MM.1S (cell line): ENCODE results near the gene IMMP2L.

Experiments
- DNase-seq: peaks from one replicate; pipeline ENCODE4 v3.0.0-alpha.2; 2015
- H2AFZ ChIP-seq: fragments of 300-600 bp; sonication (generic); 2 replicates; pipeline ENCODE4 v1.6.0; 2016; ENCODE audit warnings: antibody characterized with exemption, low read length
- H3F3A ChIP-seq: fragments of 300-600 bp; sonication (generic); 2 replicates; pipeline ENCODE4 v1.6.1; 2016; ENCODE audit warnings: mild to moderate bottlenecking, antibody characterized with exemption, low read length, moderate library complexity, mixed read lengths; ENCODE audit not compliant: insufficient read depth
- H3K27ac ChIP-seq: fragments of 300-600 bp; sonication (generic); 2 replicates; pipeline ENCODE4 v1.5.1; 2016; ENCODE audit warnings: mild to moderate bottlenecking, low read length
- H3K27me3 ChIP-seq: fragments of 300-600 bp; sonication (generic); replicated peaks from 2 replicates; pipeline ENCODE4 v1.6.0; 2016; ENCODE audit warnings: low read length; ENCODE audit not compliant: insufficient read depth
- H3K36me3 ChIP-seq: fragments of 300-600 bp; sonication (generic); replicated peaks from 2 replicates; pipeline ENCODE4 v1.6.1; 2016; ENCODE audit warnings: mild to moderate bottlenecking, low read length, mixed read lengths; ENCODE audit not compliant: insufficient read depth
- H3K4me1 ChIP-seq: fragments of 300-600 bp; sonication (generic); 2 replicates; pipeline ENCODE4 v1.6.1; 2016; ENCODE audit warnings: low read length, mixed read lengths
- H3K4me2 ChIP-seq: fragments of 300-600 bp; sonication (generic); 2 replicates; pipeline ENCODE4 v1.6.0; 2016; ENCODE audit warnings: low read depth, low read length
- H3K4me3 ChIP-seq: fragments of 300-600 bp; sonication (generic); 2 replicates; pipeline ENCODE4 v1.5.1; 2016; ENCODE audit warnings: low read length, mixed read lengths
- H3K79me2 ChIP-seq: fragments of 300-600 bp; sonication (generic); 2 replicates; pipeline ENCODE4 v1.6.1; 2016; ENCODE audit warnings: mixed run types, low read length, mixed read lengths
- H3K9ac ChIP-seq: fragments of 300-600 bp; sonication (generic); 2 replicates; pipeline ENCODE4 v1.6.1; 2016; ENCODE audit warnings: low read length, mixed read lengths
- H3K9me2 ChIP-seq: fragments of 300-600 bp; sonication (generic); replicated peaks from 2 replicates; pipeline ENCODE4 v1.6.1; 2016; ENCODE audit warnings: mild to moderate bottlenecking, low read length, mixed read lengths; ENCODE audit not compliant: insufficient read depth
- H3K9me3 ChIP-seq: fragments of 300-600 bp; sonication (generic); replicated peaks from 2 replicates; pipeline ENCODE4 v1.6.1; 2016; ENCODE audit warnings: mild to moderate bottlenecking, low read length, mixed read lengths; ENCODE audit not compliant: insufficient read depth
- H4K20me1 ChIP-seq: fragments of 300-600 bp; sonication (generic); 2 replicates; pipeline ENCODE4 v1.6.1; 2016; ENCODE audit warnings: mild to moderate bottlenecking, low read length, moderate library complexity, mixed read lengths; ENCODE audit not compliant: insufficient read depth
- EZH2 ChIP-seq: fragments of 300-600 bp; sonication (generic); optimal IDR thresholded peaks from 2 replicates; pipeline ENCODE3; 2017; ENCODE audit warnings: low read depth, mild to moderate bottlenecking, antibody characterized with exemption, low read length, mixed read lengths
- EZH2phosphoT487 ChIP-seq: fragments of 300-600 bp; sonication (generic); IDR thresholded peaks from 2 replicates; pipeline ENCODE4 v1.6.1; 2018; ENCODE audit warnings: antibody characterized with exemption, low read length
- TF ChIP-seq, protein P1 (sequence below): fragments of 300-600 bp; sonication (generic); IDR thresholded peaks from 2 replicates; pipeline ENCODE4 v1.5.1; 2016; ENCODE audit warnings: antibody characterized with exemption, low read length, mixed read lengths

IMMP2L gene

DNA sequence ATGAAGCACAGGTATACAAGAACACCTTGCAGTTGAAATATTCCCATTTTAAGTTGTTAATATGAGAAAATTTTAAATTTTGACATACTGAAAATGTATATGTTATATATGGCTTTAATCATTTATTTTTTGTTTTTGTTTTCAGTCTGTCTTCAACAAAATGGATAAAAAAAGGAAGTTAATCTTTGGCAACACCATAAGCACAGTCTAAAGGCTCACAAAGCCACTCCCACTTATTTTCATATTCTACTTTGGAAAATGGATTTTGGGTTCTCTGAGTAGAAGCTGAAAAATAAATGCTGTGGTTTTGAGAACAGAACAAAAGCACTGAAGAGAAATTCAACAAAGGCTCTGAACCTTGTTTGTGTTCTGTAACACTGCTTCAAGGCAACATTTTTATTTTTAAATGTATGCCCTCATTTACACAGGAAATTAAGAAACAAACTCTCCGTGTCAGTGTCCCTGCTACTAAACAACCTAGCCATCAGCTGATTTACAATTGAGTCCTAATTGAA is 552.7 kb downstream of the IMMP2L start:
- no peak overlapping the region for H3K4me2 ChIP-seq
- no peak for TF ChIP-seq EZH2
- TF ChIP-seq EZH2phosphoT487, result no peak
- TF ChIP-seq, protein P1, sequence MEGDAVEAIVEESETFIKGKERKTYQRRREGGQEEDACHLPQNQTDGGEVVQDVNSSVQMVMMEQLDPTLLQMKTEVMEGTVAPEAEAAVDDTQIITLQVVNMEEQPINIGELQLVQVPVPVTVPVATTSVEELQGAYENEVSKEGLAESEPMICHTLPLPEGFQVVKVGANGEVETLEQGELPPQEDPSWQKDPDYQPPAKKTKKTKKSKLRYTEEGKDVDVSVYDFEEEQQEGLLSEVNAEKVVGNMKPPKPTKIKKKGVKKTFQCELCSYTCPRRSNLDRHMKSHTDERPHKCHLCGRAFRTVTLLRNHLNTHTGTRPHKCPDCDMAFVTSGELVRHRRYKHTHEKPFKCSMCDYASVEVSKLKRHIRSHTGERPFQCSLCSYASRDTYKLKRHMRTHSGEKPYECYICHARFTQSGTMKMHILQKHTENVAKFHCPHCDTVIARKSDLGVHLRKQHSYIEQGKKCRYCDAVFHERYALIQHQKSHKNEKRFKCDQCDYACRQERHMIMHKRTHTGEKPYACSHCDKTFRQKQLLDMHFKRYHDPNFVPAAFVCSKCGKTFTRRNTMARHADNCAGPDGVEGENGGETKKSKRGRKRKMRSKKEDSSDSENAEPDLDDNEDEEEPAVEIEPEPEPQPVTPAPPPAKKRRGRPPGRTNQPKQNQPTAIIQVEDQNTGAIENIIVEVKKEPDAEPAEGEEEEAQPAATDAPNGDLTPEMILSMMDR, result no peak
- no peaks in the 10 kb centered on the region for H3K9me2 ChIP-seq
- H2AFZ ChIP-seq, result no peak overlapping the region
- H3K79me2 ChIP-seq, result no peaks in the 10 kb centered on the region
- no peaks in the 10 kb centered on the region for H4K20me1 ChIP-seq
- H3F3A ChIP-seq, result 0 out of 2 replicates have a peak, but pooled peaks cover 7% of the 10 kb centered on the region
- H3K9ac ChIP-seq, result no peak overlapping the region
- H3K9me3 ChIP-seq, result no peaks in the 10 kb centered on the region
- DNase-seq, result no peak
- no peak overlapping the region for H3K4me3 ChIP-seq
- no peaks in the 10 kb centered on the region for H3K27me3 ChIP-seq
- H3K36me3 ChIP-seq, result no peaks in the 10 kb centered on the region
- no peak overlapping the region for H3K27ac ChIP-seq
- H3K4me1 ChIP-seq, result peaks cover 16% of the 10 kb centered on the region

GRCh38 chr7:111006691-111007090 is 555.6 kb downstream of the IMMP2L start:
- H3K4me1 ChIP-seq, result no peaks in the 10 kb centered on the region
- no peaks in the 10 kb centered on the region for H4K20me1 ChIP-seq
- TF ChIP-seq, protein P1, result no peak
- no peak for TF ChIP-seq EZH2phosphoT487
- no peak for TF ChIP-seq EZH2
- DNase-seq, result no peak
- no peaks in the 10 kb centered on the region for H3K36me3 ChIP-seq
- H3K4me2 ChIP-seq, result no peak overlapping the region
- H3K27ac ChIP-seq, result no peak overlapping the region
- H3K9ac ChIP-seq, result no peak overlapping the region
- H3K79me2 ChIP-seq, result no peaks in the 10 kb centered on the region
- no peaks in the 10 kb centered on the region for H3F3A ChIP-seq
- H2AFZ ChIP-seq, result no peak overlapping the region
- no peaks in the 10 kb centered on the region for H3K9me2 ChIP-seq
- no peaks in the 10 kb centered on the region for H3K9me3 ChIP-seq
- no peaks in the 10 kb centered on the region for H3K27me3 ChIP-seq
- no peak overlapping the region for H3K4me3 ChIP-seq

DNA sequence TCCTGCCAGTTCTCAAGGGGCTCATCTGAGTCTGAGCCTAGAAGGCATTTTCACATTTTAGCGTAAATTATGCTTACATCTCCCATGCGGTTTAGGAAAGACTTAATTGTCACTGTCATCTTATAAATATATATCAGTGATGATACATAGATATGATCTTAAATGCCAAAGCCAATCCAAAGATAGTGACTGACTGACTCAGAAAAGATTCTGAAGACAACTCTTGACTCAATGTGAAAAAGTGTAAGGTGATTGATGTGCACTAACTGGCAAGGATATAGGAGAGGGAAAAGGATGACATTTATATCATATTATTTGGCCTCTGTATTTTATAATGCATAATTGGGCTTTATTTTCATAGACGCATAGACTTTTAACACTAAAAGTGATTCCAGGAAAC is 556.3 kb downstream of the IMMP2L start:
- no peak overlapping the region for H3K27ac ChIP-seq
- H4K20me1 ChIP-seq, result no peaks in the 10 kb centered on the region
- H2AFZ ChIP-seq, result no peak overlapping the region
- no peaks in the 10 kb centered on the region for H3K27me3 ChIP-seq
- no peaks in the 10 kb centered on the region for H3K9me3 ChIP-seq
- no peak overlapping the region for H3K4me2 ChIP-seq
- no peaks in the 10 kb centered on the region for H3F3A ChIP-seq
- H3K79me2 ChIP-seq, result no peaks in the 10 kb centered on the region
- no peaks in the 10 kb centered on the region for H3K4me1 ChIP-seq
- TF ChIP-seq, protein P1, result no peak
- TF ChIP-seq EZH2, result no peak
- no peak for TF ChIP-seq EZH2phosphoT487
- no peak overlapping the region for H3K4me3 ChIP-seq
- H3K36me3 ChIP-seq, result no peaks in the 10 kb centered on the region
- H3K9me2 ChIP-seq, result no peaks in the 10 kb centered on the region
- no peak overlapping the region for H3K9ac ChIP-seq
- no peak for DNase-seq
